ENCODE results near the gene ATP10A. TPM values are rescaled to one million over a fixed set of nuclear protein-coding genes. Genes with fewer than 3 reads are reported as not detected.

ATP10A gene
- total and polyA plus RNA-seq, 2 experiments from 2014 or later, result 0.75 to 0.77 TPM

DNA sequence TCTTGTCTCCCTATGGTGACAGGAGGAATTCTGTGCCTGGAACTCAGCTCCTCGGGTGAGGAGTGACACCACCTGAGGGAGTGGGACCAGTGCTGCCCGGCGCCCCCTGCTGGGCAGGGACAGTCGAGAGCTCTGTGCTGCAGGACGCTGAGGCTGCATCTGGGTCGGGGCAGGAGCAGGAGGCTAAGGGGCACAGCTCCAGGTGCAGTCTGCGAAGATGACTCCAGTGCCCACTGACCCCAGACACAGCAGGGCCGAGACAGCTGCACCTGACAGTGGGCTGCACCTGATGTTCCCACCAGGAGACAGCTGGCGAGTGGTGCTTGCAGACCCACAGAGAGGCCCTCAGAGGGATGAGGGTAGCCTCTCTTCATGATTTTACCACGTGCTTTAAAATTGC lies 152.9 kb downstream of the ATP10A start:
- peak; percentile 80 for DNase-seq (ENCODE audit: low spot score)
- 31% methylated on average over 10 of the region's 10 CpGs for WGBS (ENCODE audit: low lambda C conversion rate, missing lambda C conversion rate)

DNA sequence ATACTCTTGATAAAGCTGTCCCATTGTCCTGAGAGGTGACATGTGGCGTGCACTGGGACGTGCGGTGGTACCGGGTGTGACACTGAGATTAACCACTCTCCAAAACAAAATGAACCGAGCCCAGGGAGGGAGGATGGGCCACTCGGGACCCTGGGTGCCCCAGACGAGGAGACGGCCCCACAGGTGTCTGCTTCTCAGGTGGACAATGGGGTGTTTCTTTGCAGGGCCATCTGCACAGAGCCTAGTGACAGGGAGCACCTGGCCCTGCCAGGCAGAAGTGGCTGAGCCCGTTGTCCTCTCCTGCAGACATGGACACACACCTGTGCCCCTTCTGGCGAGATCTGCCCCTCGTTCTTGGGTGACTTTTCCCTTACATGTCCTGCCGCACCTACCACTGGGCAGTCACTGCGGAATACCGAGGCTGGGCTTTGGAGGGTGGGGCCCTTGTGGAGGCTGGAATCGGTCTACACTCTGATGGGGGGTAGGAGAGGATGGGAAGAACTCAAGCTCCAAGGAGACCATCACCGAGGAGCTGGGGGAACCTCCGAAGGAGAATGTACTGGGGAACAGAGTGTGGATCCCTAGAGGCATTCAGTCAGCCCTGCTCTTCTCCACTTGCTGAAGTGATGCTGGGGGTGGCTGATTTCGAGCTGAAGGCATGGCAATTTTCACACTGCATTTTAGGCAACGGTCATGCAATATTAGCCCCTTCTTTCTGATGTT lies 153.5 kb downstream of the ATP10A start:
- H3K9me2 ChIP-seq (replicated peaks; ENCODE audit: insufficient read depth), result no peaks in the 10 kb centered on the region
- no peak for DNase-seq (ENCODE audit: low spot score)
- H3K9me3 ChIP-seq (ENCODE audit: low read depth), result no peaks in the 10 kb centered on the region
- no peak overlapping the region for H3K4me2 ChIP-seq
- TF ChIP-seq, protein P1, sequence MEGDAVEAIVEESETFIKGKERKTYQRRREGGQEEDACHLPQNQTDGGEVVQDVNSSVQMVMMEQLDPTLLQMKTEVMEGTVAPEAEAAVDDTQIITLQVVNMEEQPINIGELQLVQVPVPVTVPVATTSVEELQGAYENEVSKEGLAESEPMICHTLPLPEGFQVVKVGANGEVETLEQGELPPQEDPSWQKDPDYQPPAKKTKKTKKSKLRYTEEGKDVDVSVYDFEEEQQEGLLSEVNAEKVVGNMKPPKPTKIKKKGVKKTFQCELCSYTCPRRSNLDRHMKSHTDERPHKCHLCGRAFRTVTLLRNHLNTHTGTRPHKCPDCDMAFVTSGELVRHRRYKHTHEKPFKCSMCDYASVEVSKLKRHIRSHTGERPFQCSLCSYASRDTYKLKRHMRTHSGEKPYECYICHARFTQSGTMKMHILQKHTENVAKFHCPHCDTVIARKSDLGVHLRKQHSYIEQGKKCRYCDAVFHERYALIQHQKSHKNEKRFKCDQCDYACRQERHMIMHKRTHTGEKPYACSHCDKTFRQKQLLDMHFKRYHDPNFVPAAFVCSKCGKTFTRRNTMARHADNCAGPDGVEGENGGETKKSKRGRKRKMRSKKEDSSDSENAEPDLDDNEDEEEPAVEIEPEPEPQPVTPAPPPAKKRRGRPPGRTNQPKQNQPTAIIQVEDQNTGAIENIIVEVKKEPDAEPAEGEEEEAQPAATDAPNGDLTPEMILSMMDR (IDR thresholded peaks at IDR 0.05; ENCODE audit: poor library complexity), result no peak
- TF ChIP-seq EZH2phosphoT487 (IDR thresholded peaks at IDR 0.05; ENCODE audit: low read depth, severe bottlenecking, unreplicated experiment) (no peak), EZH2 (IDR thresholded peaks at IDR 0.05; ENCODE audit: borderline replicate concordance) (no peak)
- H3K36me3 ChIP-seq (replicated peaks; ENCODE audit: insufficient read depth, low read depth), result no peaks in the 10 kb centered on the region
- no peak overlapping the region for H3K4me3 ChIP-seq
- H3K27me3 ChIP-seq, result no peaks in the 10 kb centered on the region
- no peak overlapping the region for H2AFZ ChIP-seq
- WGBS (ENCODE audit: low lambda C conversion rate, missing lambda C conversion rate), result 91% methylated on average over 19 of the region's 19 CpGs
- H3K79me2 ChIP-seq, result no peaks in the 10 kb centered on the region
- H3K27ac ChIP-seq, result no peak overlapping the region
- no peaks in the 10 kb centered on the region for H4K20me1 ChIP-seq (ENCODE audit: insufficient read depth, poor library complexity, severe bottlenecking)
- no peaks in the 10 kb centered on the region for H3K4me1 ChIP-seq (ENCODE audit: insufficient read depth)

More for the DNA sequence above, 152.9 kb downstream of the ATP10A start:
- H3K4me2 ChIP-seq, result no peak overlapping the region
- H3K79me2 ChIP-seq, result no peaks in the 10 kb centered on the region
- TF ChIP-seq, protein P1 (IDR thresholded peaks at IDR 0.05; ENCODE audit: poor library complexity), result peak; percentile 62
- TF ChIP-seq EZH2 (IDR thresholded peaks at IDR 0.05; ENCODE audit: borderline replicate concordance), result no peak
- H3K27me3 ChIP-seq, result no peaks in the 10 kb centered on the region
- H3K27ac ChIP-seq, result no peak overlapping the region
- H3K36me3 ChIP-seq (replicated peaks; ENCODE audit: insufficient read depth, low read depth), result no peaks in the 10 kb centered on the region
- H3K9me3 ChIP-seq (ENCODE audit: low read depth), result no peaks in the 10 kb centered on the region
- H4K20me1 ChIP-seq (ENCODE audit: insufficient read depth, poor library complexity, severe bottlenecking), result no peaks in the 10 kb centered on the region
- no peak overlapping the region for H3K4me3 ChIP-seq
- no peaks in the 10 kb centered on the region for H3K9me2 ChIP-seq (replicated peaks; ENCODE audit: insufficient read depth)
- H3K4me1 ChIP-seq (ENCODE audit: insufficient read depth), result no peaks in the 10 kb centered on the region
- H2AFZ ChIP-seq, result no peak overlapping the region

DNA sequence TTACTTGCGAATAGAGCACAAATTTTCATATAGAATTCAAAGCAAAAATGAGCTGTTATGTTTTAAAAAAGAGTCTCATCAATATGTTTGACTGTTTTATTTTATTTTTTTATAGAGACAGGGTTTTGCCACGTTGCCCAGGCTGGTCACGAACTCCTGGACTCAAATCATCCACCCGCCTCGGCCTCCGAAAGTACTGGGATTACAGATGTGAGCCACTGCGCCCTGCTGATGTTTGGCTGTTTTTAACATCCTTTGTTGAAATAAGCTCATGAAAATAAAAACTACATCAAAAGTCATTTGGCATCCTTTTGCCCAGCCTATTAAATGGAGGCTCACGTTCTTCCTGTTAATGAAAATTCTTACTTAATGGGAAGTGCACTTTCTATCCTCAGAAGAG lies 154.7 kb downstream of the ATP10A start:
- no peaks in the 10 kb centered on the region for H3K79me2 ChIP-seq
- no peak overlapping the region for H3K4me2 ChIP-seq
- no peaks in the 10 kb centered on the region for H3K4me1 ChIP-seq (ENCODE audit: insufficient read depth)
- H4K20me1 ChIP-seq (ENCODE audit: insufficient read depth, poor library complexity, severe bottlenecking), result no peaks in the 10 kb centered on the region
- no peaks in the 10 kb centered on the region for H3K27me3 ChIP-seq
- no peak overlapping the region for H2AFZ ChIP-seq
- no peaks in the 10 kb centered on the region for H3K9me3 ChIP-seq (ENCODE audit: low read depth)
- WGBS (ENCODE audit: low lambda C conversion rate, missing lambda C conversion rate), result 88% methylated on average over 8 of the region's 8 CpGs
- no peak for DNase-seq (ENCODE audit: low spot score)
- no peaks in the 10 kb centered on the region for H3K36me3 ChIP-seq (replicated peaks; ENCODE audit: insufficient read depth, low read depth)
- no peak overlapping the region for H3K4me3 ChIP-seq
- TF ChIP-seq, protein P1 (IDR thresholded peaks at IDR 0.05; ENCODE audit: poor library complexity), result no peak
- TF ChIP-seq EZH2phosphoT487 (IDR thresholded peaks at IDR 0.05; ENCODE audit: low read depth, severe bottlenecking, unreplicated experiment) (no peak), EZH2 (IDR thresholded peaks at IDR 0.05; ENCODE audit: borderline replicate concordance) (no peak)
- H3K27ac ChIP-seq, result no peak overlapping the region
- no peaks in the 10 kb centered on the region for H3K9me2 ChIP-seq (replicated peaks; ENCODE audit: insufficient read depth)
